HG03103 (cell line): Measurements from ENCODE around the gene GAS6.
"Not testable (repeated sequence)": the region's sequence is repeated elsewhere in the genome, so short reads cannot be mapped to it uniquely, and the experiment has no call there.

Experiments used
- ATAC-seq: cut with Tn5 transposase; IDR thresholded peaks from one replicate; pipeline ENCODE4 v1.9.1; 2021; ENCODE audit warnings: low read depth; ENCODE audit not compliant: unreplicated experiment

Gene GAS6

GRCh38 chr13:113863524-113864272 lies at the start of gene GAS6:
Gene GAS6 (minus strand): TSS chr13:113864076. CDS start chr13:113863920, 156 bp downstream.
- peak; percentile 21 for ATAC-seq

GRCh38 chr13:113913408-113913807 lies 49.5 kb upstream of the GAS6 start:
- not testable (repeated sequence) for ATAC-seq

GRCh38 chr13:113912596-113912995 lies 48.7 kb upstream of the GAS6 start:
- no peak for ATAC-seq

GRCh38 chr13:113907635-113908617 lies 44.0 kb upstream of the GAS6 start:
- ATAC-seq = no peak

- ATAC-seq = no peak
Measured at GRCh38 chr13:113906571-113906970, 42.7 kb upstream of the GAS6 start.

GRCh38 chr13:113905942-113906341 lies 42.1 kb upstream of the GAS6 start:
- ATAC-seq = no peak

- ATAC-seq = no peak
Measured at GRCh38 chr13:113905018-113905417, 41.1 kb upstream of the GAS6 start.

- ATAC-seq = peak; percentile 54
Measured at GRCh38 chr13:113904411-113904810, 40.5 kb upstream of the GAS6 start.

- no peak for ATAC-seq
Measured at GRCh38 chr13:113903912-113904311, 40.0 kb upstream of the GAS6 start.

GRCh38 chr13:113902986-113903775 lies 39.3 kb upstream of the GAS6 start:
- no peak for ATAC-seq

- no peak for ATAC-seq
Measured at GRCh38 chr13:113902481-113902880, 38.6 kb upstream of the GAS6 start.

- ATAC-seq = no peak
Measured at GRCh38 chr13:113901642-113902041, 37.8 kb upstream of the GAS6 start.

GRCh38 chr13:113901231-113901630 lies 37.4 kb upstream of the GAS6 start:
- ATAC-seq = no peak

- ATAC-seq = no peak
Measured at GRCh38 chr13:113900646-113901045, 36.8 kb upstream of the GAS6 start.

GRCh38 chr13:113898391-113898790 lies 34.5 kb upstream of the GAS6 start:
- ATAC-seq = no peak

GRCh38 chr13:113897966-113898365 lies 34.1 kb upstream of the GAS6 start:
- ATAC-seq = no peak

GRCh38 chr13:113897161-113897560 lies 33.3 kb upstream of the GAS6 start:
- no peak for ATAC-seq

GRCh38 chr13:113895436-113895835 lies 31.6 kb upstream of the GAS6 start:
- ATAC-seq = no peak

- no peak for ATAC-seq
Measured at GRCh38 chr13:113890774-113891480, 27.1 kb upstream of the GAS6 start.

GRCh38 chr13:113889467-113889866 lies 25.6 kb upstream of the GAS6 start:
- no peak for ATAC-seq
